Omental fat pad (tissue), 4 donors: Measurements from ENCODE around the gene TAF1. TPM values are rescaled to one million over a fixed set of nuclear protein-coding genes. Genes with fewer than 3 reads are reported as not detected.

ENCODE experiments used
- ATAC-seq: fragments of 150-250 bp; one replicate; pipeline ENCODE4 v1.9.1; 2016; ENCODE audit warnings: mild to moderate bottlenecking, moderate library complexity; ENCODE audit not compliant: low FRiP score
- DNase-seq: peaks from one replicate; pipeline ENCODE4 v3.0.0-alpha.2; 2019; ENCODE audit warnings: low spot score
- total RNA-seq, 4 donors: library from RNA; depleted of rRNA; stranded (reverse); fragments of >200 nt; gene quantifications; one replicate each; pipeline ENCODE4 v1.1.0, GENCODE V29; 2016
- TF ChIP-seq, protein P1 (sequence below), 3 donors: fragments of 450-650 bp; IDR thresholded peaks; one replicate each; pipeline ENCODE4 v1.5.1; 2016 to 2017; ENCODE audit warnings: antibody characterized with exemption in 3 of 3, mild to moderate bottlenecking in 3 of 3, moderate library complexity in 2 of 3

The TAF1 gene
- total RNA-seq, 4 donors from 2014 or later = 26.3 to 74.2 (median 38.2) TPM

DNA sequence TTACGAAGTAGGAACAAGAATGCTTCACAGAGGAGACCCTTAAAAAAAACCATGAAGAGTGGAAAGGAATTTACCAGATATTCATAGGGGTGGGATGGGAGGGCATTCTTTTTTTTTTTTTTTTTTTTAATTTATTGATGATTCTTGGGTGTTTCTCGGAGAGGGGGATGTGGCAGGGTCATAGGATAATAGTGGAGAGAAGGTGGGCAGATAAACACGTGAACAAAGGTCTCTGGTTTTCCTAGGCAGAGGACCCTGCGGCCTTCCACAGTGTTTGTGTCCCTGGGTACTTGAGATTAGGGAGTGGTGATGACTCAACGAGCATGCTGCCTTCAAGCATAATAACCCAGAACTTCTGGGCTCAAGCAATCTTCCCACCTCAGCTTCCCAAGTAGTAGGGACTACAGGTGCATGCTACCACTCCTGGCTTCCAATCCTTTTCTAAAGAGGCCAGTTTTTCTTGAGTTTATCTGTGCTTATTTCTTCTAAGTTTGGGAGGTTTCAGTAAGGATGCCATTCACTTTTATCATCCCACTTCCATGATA lies 100.9 kb downstream of the TAF1 start:
- TF ChIP-seq, protein P1, sequence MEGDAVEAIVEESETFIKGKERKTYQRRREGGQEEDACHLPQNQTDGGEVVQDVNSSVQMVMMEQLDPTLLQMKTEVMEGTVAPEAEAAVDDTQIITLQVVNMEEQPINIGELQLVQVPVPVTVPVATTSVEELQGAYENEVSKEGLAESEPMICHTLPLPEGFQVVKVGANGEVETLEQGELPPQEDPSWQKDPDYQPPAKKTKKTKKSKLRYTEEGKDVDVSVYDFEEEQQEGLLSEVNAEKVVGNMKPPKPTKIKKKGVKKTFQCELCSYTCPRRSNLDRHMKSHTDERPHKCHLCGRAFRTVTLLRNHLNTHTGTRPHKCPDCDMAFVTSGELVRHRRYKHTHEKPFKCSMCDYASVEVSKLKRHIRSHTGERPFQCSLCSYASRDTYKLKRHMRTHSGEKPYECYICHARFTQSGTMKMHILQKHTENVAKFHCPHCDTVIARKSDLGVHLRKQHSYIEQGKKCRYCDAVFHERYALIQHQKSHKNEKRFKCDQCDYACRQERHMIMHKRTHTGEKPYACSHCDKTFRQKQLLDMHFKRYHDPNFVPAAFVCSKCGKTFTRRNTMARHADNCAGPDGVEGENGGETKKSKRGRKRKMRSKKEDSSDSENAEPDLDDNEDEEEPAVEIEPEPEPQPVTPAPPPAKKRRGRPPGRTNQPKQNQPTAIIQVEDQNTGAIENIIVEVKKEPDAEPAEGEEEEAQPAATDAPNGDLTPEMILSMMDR (IDR thresholded peaks at IDR 0.05) = no peak
- no peak for ATAC-seq
- DNase-seq = no peak

DNA sequence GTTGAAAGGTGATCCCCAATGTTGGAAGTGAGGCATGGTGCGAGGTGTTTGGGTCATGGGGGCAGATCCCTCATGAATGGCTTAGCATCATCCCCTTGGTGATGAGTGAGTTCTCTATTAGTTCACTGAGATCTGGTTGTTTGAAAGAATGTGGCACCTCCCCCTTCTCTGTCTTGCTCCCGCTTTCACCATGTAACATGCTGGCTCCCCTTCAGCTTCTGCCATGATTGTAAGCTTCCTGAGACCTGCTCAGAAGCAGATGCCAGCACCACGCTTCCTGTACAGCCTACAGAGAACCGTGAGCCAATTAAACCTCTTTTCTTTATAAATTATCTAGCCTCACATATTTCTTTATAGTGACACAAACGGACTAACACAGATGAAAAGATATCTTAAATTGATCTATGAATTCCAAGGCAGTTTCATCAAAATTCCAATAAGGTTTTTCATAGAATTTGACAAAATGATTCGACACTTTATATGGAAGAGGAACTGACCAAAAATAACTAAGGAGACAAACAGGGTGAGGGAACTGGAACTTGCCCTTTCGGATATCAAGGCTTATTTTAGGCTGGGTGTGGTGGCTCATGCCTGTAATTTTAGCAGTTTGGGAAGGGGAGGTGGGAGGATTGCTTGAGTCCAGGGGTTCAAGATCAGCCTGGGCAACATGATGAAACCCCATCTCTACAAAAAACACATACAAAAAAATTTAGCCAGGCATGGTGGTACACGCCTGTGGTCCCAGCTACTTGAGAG lies 109.8 kb downstream of the TAF1 start:
- DNase-seq (no peak), ATAC-seq (no peak)
- TF ChIP-seq, protein P1 (IDR thresholded peaks at IDR 0.05) = no peak

DNA sequence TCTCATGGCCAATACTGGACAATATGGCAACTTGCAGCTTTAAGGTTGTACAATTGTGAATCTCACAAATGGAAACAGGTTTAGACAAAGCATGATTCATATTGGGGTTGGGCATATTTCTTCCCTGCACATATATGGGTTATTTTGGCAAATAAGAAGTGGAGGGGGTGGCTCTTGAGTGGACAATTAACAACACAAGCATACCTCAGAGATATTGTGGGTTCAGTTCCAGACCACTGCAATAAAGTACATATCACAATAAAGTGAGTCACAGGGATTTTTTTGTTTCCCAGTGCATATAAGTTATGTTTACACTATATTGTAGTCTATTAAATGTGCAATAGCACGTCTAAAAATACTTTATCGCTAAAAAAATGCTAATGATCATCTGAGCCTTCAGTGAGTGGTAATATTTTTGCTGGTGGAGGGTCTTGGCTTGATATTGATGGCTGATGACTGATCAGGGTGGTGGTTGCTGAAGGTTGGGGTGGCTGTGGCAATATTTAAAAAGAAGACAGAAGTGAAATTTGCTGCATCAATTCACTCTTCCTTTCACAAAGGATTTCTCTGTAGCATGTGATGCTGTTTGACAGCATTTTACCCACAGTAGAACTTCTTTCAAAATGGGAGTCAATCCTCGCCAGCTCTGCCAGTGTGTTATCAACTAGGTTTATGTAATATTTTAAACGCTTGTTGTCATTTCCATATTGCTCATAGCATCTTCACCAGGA lies 116.2 kb downstream of the TAF1 start:
- DNase-seq (no peak), ATAC-seq (no peak)
- TF ChIP-seq, protein P1 (IDR thresholded peaks at IDR 0.05) = no peak

DNA sequence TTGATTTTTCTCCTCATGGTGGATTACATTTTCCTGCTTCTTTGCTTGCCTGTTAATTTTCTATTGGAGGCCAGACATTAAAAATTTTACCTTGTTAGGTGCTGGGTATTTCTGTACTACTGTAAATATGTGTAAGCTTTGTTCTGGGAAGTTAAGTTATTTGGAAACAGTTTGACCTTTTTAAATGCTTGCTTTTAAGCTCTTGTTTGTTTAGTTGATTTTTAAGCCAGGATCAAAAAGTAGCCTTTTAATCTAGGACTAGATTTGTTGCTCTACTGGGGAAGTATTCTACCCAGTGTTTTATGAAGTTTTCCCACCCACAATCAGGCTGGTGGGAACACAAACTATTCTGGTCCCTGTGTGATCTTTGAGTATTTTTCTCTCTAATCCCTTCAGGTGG lies 121.7 kb downstream of the TAF1 start:
- DNase-seq (no peak), ATAC-seq (no peak)
- TF ChIP-seq, protein P1 (IDR thresholded peaks at IDR 0.05) = no peak

DNA sequence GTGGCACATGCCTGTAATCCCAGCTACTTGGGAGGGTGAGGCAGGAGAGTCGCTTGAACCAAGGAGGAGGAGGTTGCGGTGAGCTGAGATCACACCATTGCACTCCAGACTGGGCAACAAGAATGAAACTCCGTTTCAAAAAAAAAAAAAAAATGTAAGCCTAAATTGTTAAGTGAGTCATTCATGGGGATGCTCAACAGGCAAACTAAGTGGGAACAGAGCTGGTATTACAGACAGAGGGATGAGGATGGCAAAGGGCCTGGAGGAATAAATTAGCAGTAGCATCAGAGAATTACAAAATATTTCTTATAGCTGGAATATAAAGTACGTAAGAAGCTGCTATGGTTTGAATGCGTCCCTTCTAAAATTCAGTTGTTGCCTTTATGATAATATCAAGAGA lies 123.4 kb downstream of the TAF1 start:
- TF ChIP-seq, protein P1 (IDR thresholded peaks at IDR 0.05) = no peak
- ATAC-seq (no peak), DNase-seq (no peak)

DNA sequence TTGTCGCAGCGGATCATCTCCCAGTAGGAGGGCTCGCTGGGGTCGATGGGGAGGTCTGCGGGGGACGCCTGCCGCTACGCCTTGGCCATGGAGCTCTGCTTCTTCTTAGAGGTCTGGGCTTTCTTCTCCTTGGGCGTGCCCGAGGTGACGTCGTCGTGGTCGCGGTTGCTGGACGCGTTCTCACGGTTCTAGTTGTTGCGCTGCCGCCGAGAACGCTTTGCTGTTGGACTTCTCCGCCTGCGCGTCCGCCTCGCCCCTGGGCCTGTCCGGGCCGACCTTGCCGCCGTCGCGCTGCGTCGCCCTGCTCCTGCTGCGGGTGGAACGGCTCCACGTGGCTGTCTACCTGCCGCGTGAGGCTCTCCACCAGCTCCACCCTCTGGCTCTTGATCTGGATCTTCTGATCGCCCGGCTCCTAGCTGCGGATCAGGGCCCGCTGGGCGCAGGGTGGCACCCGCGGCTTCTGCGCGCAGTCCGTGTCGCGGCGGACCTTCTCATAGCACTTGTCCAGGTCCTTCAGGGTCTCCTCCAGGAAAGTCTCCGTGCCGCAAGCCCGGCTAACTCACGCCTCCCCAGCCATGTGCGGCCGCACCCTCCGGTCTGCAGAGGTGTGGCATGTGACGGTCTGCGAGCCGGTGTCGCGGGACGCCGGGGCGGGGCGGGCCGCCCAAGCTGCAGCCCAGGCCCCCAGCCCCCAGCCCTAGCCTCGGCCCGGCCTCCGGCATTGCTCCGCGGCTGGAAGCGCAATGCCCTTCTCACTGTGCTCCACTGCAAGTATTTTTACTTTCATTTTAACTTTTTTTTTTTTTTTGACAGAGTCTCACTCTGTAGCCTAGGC lies 126.3 kb downstream of the TAF1 start:
- peak; percentile 51 for ATAC-seq
- TF ChIP-seq, protein P1 (IDR thresholded peaks at IDR 0.05) = no peak
- DNase-seq = no peak
